ENCODE data around the gene BCAS4.

DNA sequence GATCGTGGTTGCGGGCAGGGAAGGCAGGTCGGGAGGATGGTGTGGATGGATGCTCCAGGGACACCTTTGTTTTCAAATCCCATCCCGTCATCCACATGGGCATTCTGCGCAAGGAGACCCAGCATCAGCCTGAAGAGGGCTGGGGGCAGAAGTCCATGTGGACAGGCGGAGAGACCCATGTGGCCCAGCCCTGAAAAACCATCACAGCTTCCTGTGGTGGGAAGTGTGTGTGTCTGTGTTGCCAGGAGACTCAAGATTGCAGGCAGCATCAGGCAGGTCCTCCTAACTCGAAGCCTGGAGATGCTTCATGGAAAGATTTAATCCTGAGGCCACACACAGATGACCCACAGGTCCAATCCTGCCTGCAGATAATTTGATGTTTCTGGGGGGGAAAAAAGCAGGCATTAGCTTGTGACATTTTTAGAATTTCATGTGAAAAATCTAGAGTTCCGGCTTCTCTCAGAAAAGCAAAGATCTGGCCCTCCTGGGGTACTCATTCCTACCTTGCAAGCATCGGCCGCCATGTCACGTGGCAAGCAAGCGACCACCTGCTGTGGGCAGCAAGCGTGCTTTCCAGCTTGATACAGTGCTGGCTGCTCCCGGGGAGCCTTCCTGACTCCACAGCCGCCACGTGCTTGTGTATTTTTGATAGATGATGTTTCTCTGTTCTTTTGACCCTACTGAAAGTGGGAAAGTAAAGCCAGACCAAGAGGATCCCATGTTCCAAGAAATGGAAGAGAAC is 25.8 kb downstream of the BCAS4 start:
- TF ChIP-seq POLR2A (IDR thresholded peaks at IDR 0.05; ENCODE audit: low read depth, low read length) (no peak), TAF1 (IDR thresholded peaks at IDR 0.05; ENCODE audit: low read depth, low read length) (no peak), POLR2AphosphoS5 (IDR thresholded peaks at IDR 0.05; ENCODE audit: low read depth, low read length) (no peak), POU2F2 (IDR thresholded peaks at IDR 0.05; ENCODE audit: low read depth, low read length) (no peak)
